OCI-LY3 (cell line): ENCODE measurements around the gene MEIG1.
"Not testable (repeated sequence)": the region's sequence is repeated elsewhere in the genome, so short reads cannot be mapped to it uniquely, and the experiment has no call there.

Experiments
- H2AFZ ChIP-seq: fragments of 200-600, 300-600 bp; shearing (Covaris generic); 2 replicates; pipeline ENCODE4 v1.6.0; 2014; ENCODE audit warnings: antibody characterized with exemption, low read depth, low read length
- H3K27ac ChIP-seq: fragments of 200-600, 300-600 bp; sonication (generic); 2 replicates; pipeline ENCODE4 v1.5.1; 2014; ENCODE audit warnings: mild to moderate bottlenecking, low read length, moderate library complexity, mixed read lengths
- H3K27me3 ChIP-seq: fragments of 200-600, 300-600 bp; sonication (generic); 2 replicates; pipeline ENCODE4 v1.6.1; 2014; ENCODE audit warnings: low read depth, low read length, mixed read lengths
- H3K36me3 ChIP-seq: fragments of 200-600, 300-600 bp; sonication (generic); replicated peaks from 2 replicates; pipeline ENCODE3; 2014; ENCODE audit warnings: low read depth, low read length, mixed read lengths
- H3K4me1 ChIP-seq: fragments of 300-600, 200-600 bp; sonication (generic); 2 replicates; pipeline ENCODE4 v1.6.1; 2014; ENCODE audit warnings: low read length, mixed read lengths
- H3K4me2 ChIP-seq: fragments of 200-600, 300-600 bp; sonication (generic); 2 replicates; pipeline ENCODE4 v1.6.1; 2014; ENCODE audit warnings: low read length, mixed read lengths
- H3K4me3 ChIP-seq: fragments of 300-600, 200-600 bp; sonication (generic); 2 replicates; pipeline ENCODE4 v1.5.1; 2014; ENCODE audit warnings: antibody characterized with exemption, mild to moderate bottlenecking, low read length, moderate library complexity
- H3K79me2 ChIP-seq: fragments of 300-600, 200-600 bp; shearing (Covaris generic); 2 replicates; pipeline ENCODE4 v1.6.1; 2014; ENCODE audit warnings: mild to moderate bottlenecking, low read length, mixed read lengths
- H3K9ac ChIP-seq: fragments of 300-600, 200-600 bp; shearing (Covaris generic); 2 replicates; pipeline ENCODE4 v1.6.0; 2014; ENCODE audit warnings: mild to moderate bottlenecking, low read length, moderate library complexity
- H3K9me3 ChIP-seq: fragments of 200-600, 300-600 bp; shearing (Covaris generic); 2 replicates; pipeline ENCODE4 v1.6.1; 2014; ENCODE audit warnings: low read length, mixed read lengths; ENCODE audit not compliant: insufficient read depth
- H4K20me1 ChIP-seq: fragments of 200-600, 300-600 bp; sonication (generic); 2 replicates; pipeline ENCODE4 v1.6.1; 2016; ENCODE audit warnings: low read length, mixed read lengths; ENCODE audit not compliant: insufficient read depth
- EZH2phosphoT487 ChIP-seq: fragments of 200-600 bp; shearing (Covaris generic); IDR thresholded peaks from 2 replicates; pipeline ENCODE4 v1.6.1; 2018; ENCODE audit warnings: antibody characterized with exemption, mixed run types, low read depth
- TF ChIP-seq, protein P1 (sequence below): fragments of 200-600, 300-600 bp; sonication (generic); IDR thresholded peaks from 2 replicates; pipeline ENCODE4 v1.5.1; 2014; ENCODE audit warnings: antibody characterized with exemption, low read length, low read depth

The MEIG1 gene

GRCh38 chr10:14942950-14943338, 16.2 kb upstream of the MEIG1 start:
- H3K9me3 ChIP-seq, H3K4me2 ChIP-seq, H3K36me3 ChIP-seq, H3K79me2 ChIP-seq, H3K27me3 ChIP-seq, H4K20me1 ChIP-seq, H3K27ac ChIP-seq, H2AFZ ChIP-seq, H3K4me3 ChIP-seq, H3K9ac ChIP-seq: not testable (repeated sequence)
- peaks cover 18% of the 10 kb centered on the region for H3K4me1 ChIP-seq

- peaks cover 8% of the 10 kb centered on the region for H3K36me3 ChIP-seq
- no peak for TF ChIP-seq EZH2phosphoT487
- TF ChIP-seq, protein P1, sequence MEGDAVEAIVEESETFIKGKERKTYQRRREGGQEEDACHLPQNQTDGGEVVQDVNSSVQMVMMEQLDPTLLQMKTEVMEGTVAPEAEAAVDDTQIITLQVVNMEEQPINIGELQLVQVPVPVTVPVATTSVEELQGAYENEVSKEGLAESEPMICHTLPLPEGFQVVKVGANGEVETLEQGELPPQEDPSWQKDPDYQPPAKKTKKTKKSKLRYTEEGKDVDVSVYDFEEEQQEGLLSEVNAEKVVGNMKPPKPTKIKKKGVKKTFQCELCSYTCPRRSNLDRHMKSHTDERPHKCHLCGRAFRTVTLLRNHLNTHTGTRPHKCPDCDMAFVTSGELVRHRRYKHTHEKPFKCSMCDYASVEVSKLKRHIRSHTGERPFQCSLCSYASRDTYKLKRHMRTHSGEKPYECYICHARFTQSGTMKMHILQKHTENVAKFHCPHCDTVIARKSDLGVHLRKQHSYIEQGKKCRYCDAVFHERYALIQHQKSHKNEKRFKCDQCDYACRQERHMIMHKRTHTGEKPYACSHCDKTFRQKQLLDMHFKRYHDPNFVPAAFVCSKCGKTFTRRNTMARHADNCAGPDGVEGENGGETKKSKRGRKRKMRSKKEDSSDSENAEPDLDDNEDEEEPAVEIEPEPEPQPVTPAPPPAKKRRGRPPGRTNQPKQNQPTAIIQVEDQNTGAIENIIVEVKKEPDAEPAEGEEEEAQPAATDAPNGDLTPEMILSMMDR = no peak
Measured at GRCh38 chr10:14945108-14945507, 14.1 kb upstream of the MEIG1 start.

DNA sequence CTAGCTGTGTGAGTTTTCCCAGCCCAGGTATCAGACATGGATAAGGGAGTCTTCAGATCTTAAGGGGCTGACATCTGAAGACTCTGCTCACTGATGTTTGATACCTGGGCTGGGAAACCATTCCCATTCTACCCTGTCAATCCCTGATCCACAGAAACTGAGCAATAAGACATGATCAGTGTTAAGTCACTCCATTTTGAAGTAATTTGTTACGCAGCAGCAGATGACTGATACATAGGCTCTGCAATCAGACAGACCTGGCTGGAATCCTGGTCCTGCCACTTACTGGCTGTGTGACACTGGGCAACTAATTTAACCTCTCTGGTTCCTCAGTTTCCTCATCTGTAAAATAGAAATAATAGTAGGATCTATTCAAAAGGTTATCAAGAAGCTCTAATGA, 11.9 kb upstream of the MEIG1 start:
- H3K4me2 ChIP-seq = no peak overlapping the region
- peaks cover 17% of the 10 kb centered on the region for H3K79me2 ChIP-seq
- no peaks in the 10 kb centered on the region for H3K27me3 ChIP-seq
- no peaks in the 10 kb centered on the region for H3K9me3 ChIP-seq
- H3K4me1 ChIP-seq = peaks cover 22% of the 10 kb centered on the region
- H3K9ac ChIP-seq = no peak overlapping the region
- H3K36me3 ChIP-seq = peaks cover 13% of the 10 kb centered on the region
- peaks cover 8% of the 10 kb centered on the region; the same call in 1 of the 2 replicates for H4K20me1 ChIP-seq
- H2AFZ ChIP-seq = no peak overlapping the region
- H3K4me3 ChIP-seq = no peak overlapping the region
- no peak for TF ChIP-seq EZH2phosphoT487
- TF ChIP-seq, protein P1 = no peak
- H3K27ac ChIP-seq = no peak overlapping the region

More at GRCh38 chr10:14945108-14945507, 14.1 kb upstream of the MEIG1 start:
- no peaks in the 10 kb centered on the region for H3K9me3 ChIP-seq
- no peak overlapping the region for H3K27ac ChIP-seq
- no peak overlapping the region for H3K4me2 ChIP-seq
- no peaks in the 10 kb centered on the region for H4K20me1 ChIP-seq
- H3K79me2 ChIP-seq = no peaks in the 10 kb centered on the region; the same call in 1 of the 2 replicates
- H3K4me3 ChIP-seq = no peak overlapping the region
- H2AFZ ChIP-seq = no peak overlapping the region
- no peak overlapping the region for H3K9ac ChIP-seq
- peaks cover 18% of the 10 kb centered on the region for H3K4me1 ChIP-seq
- no peaks in the 10 kb centered on the region for H3K27me3 ChIP-seq

DNA sequence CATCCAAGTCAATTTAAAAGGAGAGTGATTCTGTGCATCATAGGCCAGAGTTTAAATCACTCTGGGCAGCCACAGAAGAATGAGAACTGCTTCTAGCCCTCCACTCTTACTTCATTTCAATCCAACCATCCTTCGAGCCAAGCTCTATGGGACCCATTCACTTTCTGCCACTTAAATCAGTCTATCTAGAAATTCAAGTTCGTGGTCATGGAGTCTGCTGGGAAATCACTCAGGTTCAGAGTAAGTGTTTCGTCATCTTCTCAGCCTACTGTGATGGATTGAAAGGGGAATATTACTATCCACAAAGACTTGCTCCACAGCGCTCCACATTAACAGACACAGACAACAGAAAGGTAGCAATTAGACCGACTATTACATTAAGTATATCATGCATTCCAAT, 9.9 kb upstream of the MEIG1 start:
- TF ChIP-seq, protein P1 = no peak
- TF ChIP-seq EZH2phosphoT487 = no peak
- Histone ChIP-seq H3K27ac (no peak overlapping the region), H3K9me3 (no peaks in the 10 kb centered on the region), H3K4me2 (no peak overlapping the region), H3K9ac (no peak overlapping the region), H2AFZ (no peak overlapping the region), H3K79me2 (peaks cover 32% of the 10 kb centered on the region), H3K36me3 (peaks cover 13% of the 10 kb centered on the region), H3K4me1 (peaks cover 25% of the 10 kb centered on the region), H3K27me3 (no peaks in the 10 kb centered on the region), H4K20me1 (peaks cover 8% of the 10 kb centered on the region; the same call in 1 of the 2 replicates), H3K4me3 (no peak overlapping the region)
